GOT3 (cell line): ENCODE data around the gene RAB5A.
"Not testable (repeated sequence)": the region's sequence is repeated elsewhere in the genome, so short reads cannot be mapped to it uniquely, and the experiment has no call there.

ENCODE experiments used
- DNase-seq: peaks from one replicate; lab custom pipeline; 2025; ENCODE audit warnings: mixed read lengths; lab: John Stamatoyannopoulos, UW

Gene RAB5A

DNA sequence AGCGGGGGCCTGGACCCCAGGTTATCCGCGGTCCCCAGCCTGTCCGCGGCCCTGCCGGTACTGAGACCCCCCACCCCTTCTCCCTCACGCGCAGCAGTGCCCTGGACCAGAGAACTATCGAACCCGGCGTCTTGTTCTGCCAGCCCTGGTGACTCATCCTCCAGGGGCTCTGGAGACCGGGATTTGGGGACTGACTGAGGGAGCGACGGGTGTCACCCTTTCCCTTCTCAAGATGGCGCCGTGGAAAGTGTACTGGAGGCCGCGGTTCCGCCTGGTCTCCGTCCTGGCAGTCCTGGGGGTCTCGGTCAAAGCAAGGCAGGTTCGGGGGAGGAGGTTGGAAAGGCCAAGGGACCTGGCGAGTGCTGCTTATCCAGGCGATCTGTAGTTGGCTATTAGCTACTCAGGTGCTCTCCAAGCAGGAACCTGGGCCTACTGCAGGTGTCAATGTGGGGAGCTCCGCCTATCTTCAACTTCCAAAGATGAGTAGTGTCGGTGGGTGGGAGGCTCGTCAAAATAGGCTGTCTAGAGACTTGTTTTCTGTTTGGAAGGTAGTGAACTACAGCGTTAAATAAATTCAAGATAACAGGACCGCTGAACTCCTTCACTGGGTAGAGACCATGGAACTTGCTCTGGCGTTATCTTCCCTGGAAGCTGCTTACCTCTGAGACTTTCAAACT is 790 bp downstream of the RAB5A start:
- no peak for DNase-seq

- DNase-seq, result no peak
Observed at GRCh38 chr3:19948226-19948591, 1.3 kb downstream of the RAB5A start.

- no peak for DNase-seq
Observed at GRCh38 chr3:19950316-19950715, 3.4 kb downstream of the RAB5A start.

GRCh38 chr3:19954676-19955075 is 7.8 kb downstream of the RAB5A start:
- DNase-seq, result no peak

DNA sequence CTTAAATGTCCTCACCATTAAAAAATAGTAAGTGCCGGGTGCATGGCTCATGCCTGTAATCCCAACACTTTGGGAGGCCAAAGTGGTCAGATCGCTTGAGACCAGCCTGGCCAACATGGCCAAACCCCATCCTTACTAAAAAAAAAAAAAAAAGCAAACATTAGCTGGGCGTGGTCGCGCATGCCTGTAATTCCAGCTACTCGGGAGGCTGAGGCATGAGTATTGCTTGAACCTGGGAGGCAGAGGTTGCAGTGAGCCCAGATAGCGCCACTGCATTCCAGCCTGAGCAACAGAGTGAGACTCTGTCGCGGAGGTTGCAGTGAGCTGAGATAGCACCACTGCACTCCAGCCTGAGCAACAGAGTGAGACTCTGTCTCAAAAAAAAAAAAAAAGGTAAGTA is 10.5 kb downstream of the RAB5A start:
- not testable (repeated sequence) for DNase-seq

DNA sequence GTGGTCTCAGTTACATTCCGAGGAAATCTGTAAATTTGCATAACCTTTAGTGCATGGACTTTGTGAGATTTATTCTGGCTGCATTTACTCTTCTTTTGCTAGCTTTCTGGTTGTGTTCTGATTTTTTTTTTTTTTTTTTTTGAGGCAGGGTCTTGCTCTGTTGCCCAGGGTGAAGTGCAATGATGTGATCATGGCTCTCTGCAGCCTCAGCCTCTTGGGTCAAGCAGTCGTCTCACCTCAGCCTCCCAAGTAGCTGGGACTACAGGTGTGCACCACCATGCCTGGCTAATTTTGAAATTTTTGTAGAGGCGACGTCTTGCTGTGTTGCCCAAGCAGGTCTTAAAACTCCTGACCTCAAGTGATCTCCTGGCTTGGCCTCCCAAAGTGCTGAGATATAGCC is 12.6 kb downstream of the RAB5A start:
- no peak for DNase-seq

DNA sequence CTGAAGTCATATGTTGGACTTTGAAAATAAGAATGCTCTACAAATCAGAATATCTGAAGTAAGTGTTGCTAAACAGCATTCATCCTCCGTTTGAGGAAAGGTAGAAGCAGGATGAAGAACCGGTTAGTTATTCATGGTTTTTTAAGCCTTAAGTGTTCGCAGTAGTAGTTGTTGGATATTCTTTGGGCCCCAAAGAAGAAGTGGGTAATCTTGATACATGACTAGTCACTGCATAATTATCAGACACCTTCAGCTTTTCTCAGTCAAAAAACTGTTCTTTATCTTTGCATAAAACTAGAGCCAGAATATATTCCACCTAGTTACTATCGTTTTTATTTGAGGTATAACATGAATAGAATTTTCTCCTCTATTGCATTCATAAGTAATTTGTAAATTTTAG is 13.8 kb downstream of the RAB5A start:
- no peak for DNase-seq

DNA sequence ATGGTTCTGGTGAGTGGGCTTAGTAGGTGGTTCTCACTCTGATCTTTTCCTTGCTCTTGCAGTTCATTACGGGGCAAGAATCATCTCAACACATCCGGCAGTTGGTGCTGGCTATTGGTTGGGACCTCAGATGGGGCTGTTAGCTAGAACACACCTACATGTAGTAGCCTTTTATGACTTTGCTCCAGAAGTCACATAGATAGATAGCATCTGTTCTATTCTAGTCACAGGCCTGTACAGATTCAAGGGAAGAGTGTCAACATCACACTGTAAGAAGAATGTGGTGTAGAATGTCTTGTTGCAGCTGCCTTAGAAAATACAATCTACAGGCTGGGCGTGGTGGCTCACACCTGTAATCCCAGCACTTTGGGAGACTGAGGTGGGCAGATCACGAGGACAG is 15.1 kb downstream of the RAB5A start:
- no peak for DNase-seq

DNA sequence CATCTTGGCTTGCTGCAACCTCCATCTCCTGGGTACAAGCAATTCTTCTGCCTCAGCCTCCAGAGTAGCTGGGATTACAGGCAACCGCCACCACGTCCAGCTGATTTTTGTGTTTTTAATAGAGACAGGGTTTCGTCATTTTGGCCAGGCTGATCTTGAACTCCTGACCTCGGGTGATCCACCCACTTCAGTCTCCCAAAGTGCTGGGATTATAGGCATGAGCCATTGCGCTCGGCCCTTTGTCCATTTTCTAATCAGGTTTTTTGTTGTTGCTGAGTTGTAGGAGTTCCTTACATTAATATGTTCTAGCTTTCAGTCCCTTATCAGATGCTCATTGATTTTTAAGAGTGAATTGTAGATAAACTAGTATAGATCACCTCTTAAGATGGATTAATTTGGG is 20.3 kb downstream of the RAB5A start:
- no peak for DNase-seq

DNA sequence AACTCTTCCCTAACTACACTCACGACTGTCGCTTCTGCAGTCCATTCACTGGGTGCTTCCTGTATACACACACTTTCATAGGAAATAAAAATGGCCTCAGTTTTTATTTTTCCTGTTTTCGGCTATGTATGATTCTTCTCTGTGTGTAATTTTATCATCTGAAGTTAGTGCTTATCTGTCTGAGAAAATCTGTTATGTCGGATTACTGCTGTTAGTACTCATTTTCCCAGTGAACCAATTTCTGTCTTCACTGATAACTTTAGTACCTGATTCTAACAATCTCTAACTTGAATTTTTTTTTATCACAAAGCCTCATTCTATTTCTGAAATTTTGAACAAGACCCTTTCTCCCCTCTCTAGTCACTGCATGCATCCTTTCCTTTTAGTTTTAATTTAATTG is 20.9 kb downstream of the RAB5A start:
- DNase-seq, result no peak

DNA sequence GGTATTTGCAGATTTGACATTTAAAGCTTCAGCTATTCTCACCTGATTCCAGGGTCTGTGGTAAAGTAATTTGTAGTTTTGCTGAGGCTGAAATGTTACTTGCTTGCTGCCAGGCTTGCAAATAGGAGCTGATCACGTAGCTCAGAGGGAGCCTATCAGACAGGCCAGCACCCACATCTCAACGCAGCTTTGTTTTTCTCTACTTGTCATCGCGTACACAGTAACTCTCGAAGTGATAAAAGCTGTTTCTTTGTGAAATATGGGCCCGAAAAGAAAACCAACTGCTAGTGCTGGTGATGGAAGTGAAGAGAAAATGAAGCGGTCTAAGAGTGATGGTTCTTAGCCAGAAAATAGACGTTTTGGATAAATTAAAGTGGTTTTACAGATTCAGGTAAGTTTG is 23.4 kb downstream of the RAB5A start:
- no peak for DNase-seq

DNA sequence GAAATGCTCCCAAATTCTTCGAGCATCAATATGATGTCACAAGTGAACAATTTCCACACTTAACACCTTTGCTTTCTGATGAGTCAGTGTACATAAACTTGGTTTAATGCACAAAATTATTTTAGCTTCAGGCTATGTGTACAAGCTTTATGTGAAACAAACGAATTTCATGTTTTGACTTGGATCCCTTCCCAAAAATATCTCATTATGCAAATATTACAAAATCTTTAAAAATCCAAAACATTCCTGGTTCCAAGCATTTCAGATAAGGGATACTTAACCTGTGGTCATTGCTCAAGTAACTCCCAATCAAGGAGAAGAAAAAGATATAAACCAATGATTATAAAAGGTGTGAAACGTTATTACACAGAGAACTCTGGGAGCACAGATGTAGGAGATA is 25.2 kb downstream of the RAB5A start:
- DNase-seq, result no peak

GRCh38 chr3:19988904-19989303 is 42.0 kb downstream of the RAB5A start:
- not testable (repeated sequence) for DNase-seq

DNA sequence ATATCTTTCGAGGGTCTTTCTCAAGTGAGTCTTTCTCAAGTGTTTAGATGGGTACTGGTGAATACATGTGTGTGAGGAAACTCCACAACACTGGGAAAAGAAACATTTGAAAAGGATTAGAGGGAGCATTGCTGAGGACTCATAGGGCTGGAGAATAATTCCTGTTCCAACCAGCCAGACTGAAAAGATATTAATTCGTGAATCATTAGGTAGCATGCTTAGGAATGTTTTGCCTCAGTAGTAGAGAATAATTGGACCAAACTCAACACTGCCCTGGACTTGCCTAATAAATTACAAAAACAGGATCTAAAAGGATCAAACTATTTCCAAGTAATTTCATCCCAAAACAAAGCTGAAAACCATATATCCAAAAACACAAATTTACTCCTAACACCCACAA is 47.9 kb downstream of the RAB5A start:
- DNase-seq, result no peak

DNA sequence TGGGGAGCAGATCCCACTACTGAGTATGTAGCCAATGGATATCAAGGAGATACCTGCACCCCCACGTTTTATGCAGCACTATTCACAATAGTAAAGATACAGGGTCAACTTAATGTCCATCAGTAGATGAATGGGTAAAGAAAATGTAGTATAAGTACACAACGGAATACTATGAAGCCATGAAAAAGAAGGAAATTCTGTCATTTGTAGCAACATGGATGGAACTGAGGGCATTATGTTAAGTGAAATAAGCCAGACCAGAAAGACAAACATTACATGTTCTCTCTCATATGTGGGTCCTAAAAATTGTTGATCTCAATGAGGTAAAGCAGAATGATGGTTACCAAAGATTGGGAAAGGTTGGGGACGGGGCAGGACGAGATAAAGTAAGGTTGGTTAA is 50.6 kb downstream of the RAB5A start:
- DNase-seq, result no peak

DNA sequence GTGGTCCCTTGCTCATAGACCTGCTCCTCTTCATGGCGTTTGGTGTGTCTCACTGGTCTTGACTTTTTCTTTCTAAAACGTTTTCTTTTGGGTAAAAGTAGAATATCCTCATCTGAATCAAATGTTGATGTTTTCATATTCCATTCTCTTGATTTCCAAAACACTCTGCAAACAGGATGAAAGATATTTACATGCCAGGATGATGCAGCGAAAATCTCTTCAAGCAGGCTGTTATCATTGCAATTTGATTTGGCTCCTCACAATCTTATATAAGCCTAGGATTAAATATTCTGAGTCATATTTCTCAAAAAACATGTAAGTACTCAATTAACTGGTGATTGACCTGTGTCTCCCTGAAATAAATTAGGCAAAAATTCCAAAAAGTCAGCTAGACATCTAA is 55.0 kb downstream of the RAB5A start:
- DNase-seq, result no peak

- no peak for DNase-seq
Observed at GRCh38 chr3:20007960-20008359, 61.1 kb downstream of the RAB5A start.

DNA sequence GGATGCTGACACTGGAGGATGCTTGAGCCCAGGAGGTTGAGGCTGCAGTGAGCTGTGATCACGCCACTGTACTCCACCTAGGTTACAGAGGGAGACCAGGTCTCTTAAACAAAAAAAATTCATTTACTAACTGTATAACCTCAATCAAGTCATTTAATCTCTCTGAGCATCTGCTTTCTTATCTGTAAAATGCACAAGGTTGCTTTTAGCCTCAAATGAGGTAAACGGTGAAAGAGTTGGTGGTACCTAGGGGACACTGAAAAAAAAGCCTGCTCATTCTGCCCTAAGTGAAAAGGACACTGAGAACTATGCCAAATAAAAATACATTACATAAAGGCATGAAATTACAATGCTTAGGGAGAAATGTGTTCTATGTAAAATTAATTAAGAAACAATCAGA is 61.7 kb downstream of the RAB5A start:
- DNase-seq, result no peak

DNA sequence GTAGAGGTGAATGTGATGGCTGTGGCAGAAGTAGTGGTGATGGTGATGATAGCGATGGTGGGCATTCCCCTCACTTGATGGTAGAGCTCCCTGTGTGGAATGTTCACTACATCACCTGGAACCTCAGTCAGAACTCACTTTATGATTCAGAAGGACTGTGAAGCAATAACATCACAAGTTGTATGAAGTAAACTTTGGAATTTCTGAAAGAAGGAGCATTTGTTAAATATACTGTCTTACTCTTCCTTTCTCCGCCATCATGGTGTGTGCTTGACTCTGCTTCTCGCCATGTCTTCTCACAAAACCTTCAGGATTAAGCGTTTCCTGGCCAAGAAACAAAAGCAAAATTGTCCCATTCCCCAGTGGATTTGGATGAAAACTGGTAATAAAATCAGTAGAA is 65.3 kb downstream of the RAB5A start, which contains the start of gene PP2D1:
TSS of gene PP2D1 (minus strand) at position 101 of the 400 bp plus-strand sequence. CDS start 192 bp downstream, outside the sequence.
- no peak for DNase-seq

GRCh38 chr3:20013396-20013795 is 66.5 kb downstream of the RAB5A start:
- DNase-seq, result no peak

- DNase-seq, result no peak
Observed at GRCh38 chr3:20015525-20015924, 68.6 kb downstream of the RAB5A start.

DNA sequence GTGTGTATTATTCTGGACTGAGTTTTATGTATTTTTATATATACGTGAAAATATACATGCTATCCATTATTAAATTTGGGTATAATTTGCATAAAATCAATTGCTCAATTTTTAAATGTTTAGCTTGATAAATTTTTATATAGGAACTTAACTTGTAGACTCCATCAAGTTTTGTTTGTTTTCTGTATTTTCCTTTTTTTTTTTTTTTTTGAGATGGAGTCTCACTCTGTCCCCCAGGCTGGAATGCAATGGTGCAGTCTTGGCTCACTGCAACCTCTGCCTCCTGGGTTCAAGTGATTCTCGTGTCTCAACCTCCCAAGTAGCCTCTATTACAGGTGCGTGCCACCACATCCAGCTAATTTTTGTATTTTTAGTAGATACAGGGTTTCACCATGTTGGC is 69.2 kb downstream of the RAB5A start:
- not testable (repeated sequence) for DNase-seq

- DNase-seq, result no peak
Observed at GRCh38 chr3:20022954-20023622, 76.2 kb downstream of the RAB5A start.
